K562 (cell line): Measurements from ENCODE around the gene BRD3. TPM values are rescaled to one million over a fixed set of nuclear protein-coding genes. Genes with fewer than 3 reads are reported as not detected.
A peak's percentile ranks its signal among the peaks of the same experiment; 100 is the strongest.

Experiments
- DACH1 ChIP-seq: fragments of 450-650 bp; IDR thresholded peaks from 2 replicates; pipeline ENCODE4 v1.6.1; 2018; ENCODE audit not compliant: partially characterized antibody
- FOSL1 ChIP-seq: fragments of 200-800 bp; sonication (Bioruptor generic); conservative IDR thresholded peaks from 2 replicates; pipeline ENCODE4 v1.6.1; 2016; ENCODE audit warnings: missing genetic modification characterization, missing compliant biosample characterization
- HES1 ChIP-seq: fragments of 450-650 bp; IDR thresholded peaks from 2 replicates; pipeline ENCODE4 v1.6.1; 2016; ENCODE audit warnings: low read depth, mild to moderate bottlenecking, moderate library complexity
- ZBTB40 ChIP-seq, 2 experiments: fragments of 450-650 bp in 1 of 2; sonication (generic) in 1 of 2; formaldehyde crosslinking in 1 of 2; IDR thresholded peaks; 2 replicates each; pipeline versions ENCODE4 v1.7.1 to v1.9.0; 2016 to 2022; ENCODE audit warnings: inconsistent platforms in 1 of 2, mild to moderate bottlenecking in 1 of 2, missing genetic modification reagents in 1 of 2
- ZNF717 ChIP-seq: fragments of 250-450 bp; sonication (Bioruptor Pico); IDR thresholded peaks from 2 replicates; pipeline ENCODE4 v1.5.0; 2021
- polyA plus RNA-seq, 8 experiments: library from polyadenylated mRNA; depleted of rRNA in 4 of 8; stranded (reverse) in 5 of 8; unstranded in 3 of 8; fragments of >200 nt; fragmentation: Nextera tagmentation in 2 of 8; fragmentation: Illumina TruSeq in 1 of 8; extraction: Ambion mirVana in 2 of 8; extraction: Trizol in 1 of 8; gene quantifications; 2 replicates each; pipeline versions ENCODE4 v1.2.1 to v1.2.3, GENCODE V29; 2011 to 2014; ENCODE audit warnings: inconsistent platforms in 1 of 8, missing spikeins in 1 of 8
- total RNA-seq, 7 experiments: library from RNA; depleted of rRNA in 6 of 7; stranded (reverse); fragments of >200 nt in 6 of 7; fragmentation: Illumina TruSeq in 2 of 7; extraction: Trizol in 2 of 7; gene quantifications; 2 replicates each; pipeline versions ENCODE4 v1.2.1 to v1.2.3, GENCODE V29; 2011 to 2021; ENCODE audit warnings: low replicate concordance in 1 of 7

Gene BRD3
- total and polyA plus RNA-seq, 9 of the 15 experiments (the other 6 are each of a cell fraction or from before 2014, with no cell fraction given): 0.82 to 37.1 (median 4.2) TPM

- TF ChIP-seq HES1: no peak
- no peak for TF ChIP-seq ZNF717 (CRISPR knock-in tag)
- TF ChIP-seq DACH1: no peak
- peak; percentile 13; the same call in 1 of the 2 replicates for TF ChIP-seq ZBTB40 (IDR thresholded peaks at IDR 0.05)
- TF ChIP-seq ZBTB40 (CRISPR knock-in tag; IDR thresholded peaks at IDR 0.05): no peak
- no peak for TF ChIP-seq FOSL1 (tag)
Measured at GRCh38 chr9:134066913-134067851, 644 bp downstream of the BRD3 start (continued).
